ACC112 (cell line): ENCODE results near the gene BORCS8.
"Not testable (repeated sequence)": the region's sequence is repeated elsewhere in the genome, so short reads cannot be mapped to it uniquely, and the experiment has no call there.

ENCODE experiments used
- H2AFZ ChIP-seq: fragments of 200-600 bp; sonication (generic); one replicate; pipeline ENCODE4 v1.6.0; 2017; ENCODE audit warnings: antibody characterized with exemption, low read length; ENCODE audit not compliant: unreplicated experiment
- H3K27ac ChIP-seq: fragments of 200-600 bp; sonication (generic); 2 replicates; pipeline ENCODE4 v1.5.1; 2014; ENCODE audit warnings: low read depth, mild to moderate bottlenecking, antibody characterized with exemption, low read length, moderate library complexity
- H3K27me3 ChIP-seq: fragments of 200-600 bp; sonication (generic); 2 replicates; pipeline ENCODE4 v1.6.1; 2014; ENCODE audit warnings: mild to moderate bottlenecking, antibody characterized with exemption, low read length, moderate library complexity, mixed read lengths; ENCODE audit not compliant: insufficient read depth
- H3K36me3 ChIP-seq: fragments of 200-600 bp; sonication (generic); 2 replicates; pipeline ENCODE4 v1.6.1; 2016; ENCODE audit warnings: mild to moderate bottlenecking, antibody characterized with exemption, low read length, moderate library complexity, mixed read lengths; ENCODE audit not compliant: insufficient read depth
- H3K4me1 ChIP-seq: fragments of 200-600 bp; sonication (generic); one replicate; pipeline ENCODE4 v1.6.1; 2016; ENCODE audit warnings: low read length, mixed read lengths; ENCODE audit not compliant: insufficient read depth, unreplicated experiment, control insufficient read depth
- H3K4me3 ChIP-seq: fragments of 200-600 bp; sonication (generic); 2 replicates; pipeline ENCODE4 v1.5.1; 2014; ENCODE audit warnings: mild to moderate bottlenecking, low read depth, low read length
- H3K79me2 ChIP-seq: fragments of 200-600 bp; sonication (generic); one replicate; pipeline ENCODE4 v1.6.0; 2016; ENCODE audit warnings: low read length; ENCODE audit not compliant: control insufficient read depth, unreplicated experiment, insufficient read depth

Gene BORCS8

DNA sequence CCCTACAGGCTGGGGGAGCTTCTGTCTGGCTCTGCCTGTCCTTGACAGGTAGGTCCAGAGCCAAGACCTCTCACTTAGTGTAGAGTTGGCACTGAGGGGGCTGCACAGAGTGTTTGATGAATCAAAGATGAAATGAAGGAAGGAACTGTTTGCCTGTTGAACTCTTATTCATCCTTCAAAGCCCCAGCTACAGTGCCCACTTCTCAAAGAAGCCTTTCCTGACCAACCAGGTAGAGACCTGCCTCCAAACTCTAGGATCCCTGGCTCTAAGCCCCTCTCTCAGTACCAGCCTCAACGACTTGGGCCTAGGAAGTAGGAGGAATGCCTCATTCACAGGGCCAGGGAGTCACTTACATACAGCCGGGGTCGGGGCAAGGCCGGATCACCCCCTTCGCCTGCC lies 44.6 kb downstream of the BORCS8 start:
- Histone ChIP-seq H3K27ac (no peak overlapping the region), H3K36me3 (peaks cover 3% of the 10 kb centered on the region; the same call in 1 of the 2 replicates), H2AFZ (no peak overlapping the region), H3K79me2 (no peaks in the 10 kb centered on the region), H3K4me3 (no peak overlapping the region), H3K4me1 (no peaks in the 10 kb centered on the region), H3K27me3 (no peaks in the 10 kb centered on the region)

DNA sequence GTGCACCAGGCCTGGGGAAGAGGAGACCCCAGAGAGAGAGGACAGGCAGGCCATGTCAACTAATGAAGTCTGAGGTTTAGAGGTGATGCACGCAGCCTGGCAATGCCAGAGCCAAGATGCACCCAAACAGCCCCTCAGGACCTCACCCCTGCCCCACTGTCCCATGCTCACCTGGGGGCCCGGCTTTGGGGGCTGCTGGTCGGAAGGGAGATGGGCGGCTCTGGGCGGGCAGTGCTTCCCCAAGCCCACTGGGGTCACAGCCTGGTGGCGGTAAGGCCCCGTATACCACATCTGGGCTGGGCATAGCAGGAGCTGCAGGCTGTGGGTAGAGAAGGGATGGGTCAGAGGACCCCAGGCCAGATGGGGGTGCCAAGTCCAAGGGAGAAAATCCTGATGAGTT lies 45.1 kb downstream of the BORCS8 start:
- Histone ChIP-seq H3K36me3 (peaks cover 3% of the 10 kb centered on the region; the same call in 1 of the 2 replicates), H3K27ac (no peak overlapping the region), H3K27me3 (no peaks in the 10 kb centered on the region), H3K4me1 (no peaks in the 10 kb centered on the region), H3K4me3 (no peak overlapping the region), H2AFZ (no peak overlapping the region), H3K79me2 (no peaks in the 10 kb centered on the region)

DNA sequence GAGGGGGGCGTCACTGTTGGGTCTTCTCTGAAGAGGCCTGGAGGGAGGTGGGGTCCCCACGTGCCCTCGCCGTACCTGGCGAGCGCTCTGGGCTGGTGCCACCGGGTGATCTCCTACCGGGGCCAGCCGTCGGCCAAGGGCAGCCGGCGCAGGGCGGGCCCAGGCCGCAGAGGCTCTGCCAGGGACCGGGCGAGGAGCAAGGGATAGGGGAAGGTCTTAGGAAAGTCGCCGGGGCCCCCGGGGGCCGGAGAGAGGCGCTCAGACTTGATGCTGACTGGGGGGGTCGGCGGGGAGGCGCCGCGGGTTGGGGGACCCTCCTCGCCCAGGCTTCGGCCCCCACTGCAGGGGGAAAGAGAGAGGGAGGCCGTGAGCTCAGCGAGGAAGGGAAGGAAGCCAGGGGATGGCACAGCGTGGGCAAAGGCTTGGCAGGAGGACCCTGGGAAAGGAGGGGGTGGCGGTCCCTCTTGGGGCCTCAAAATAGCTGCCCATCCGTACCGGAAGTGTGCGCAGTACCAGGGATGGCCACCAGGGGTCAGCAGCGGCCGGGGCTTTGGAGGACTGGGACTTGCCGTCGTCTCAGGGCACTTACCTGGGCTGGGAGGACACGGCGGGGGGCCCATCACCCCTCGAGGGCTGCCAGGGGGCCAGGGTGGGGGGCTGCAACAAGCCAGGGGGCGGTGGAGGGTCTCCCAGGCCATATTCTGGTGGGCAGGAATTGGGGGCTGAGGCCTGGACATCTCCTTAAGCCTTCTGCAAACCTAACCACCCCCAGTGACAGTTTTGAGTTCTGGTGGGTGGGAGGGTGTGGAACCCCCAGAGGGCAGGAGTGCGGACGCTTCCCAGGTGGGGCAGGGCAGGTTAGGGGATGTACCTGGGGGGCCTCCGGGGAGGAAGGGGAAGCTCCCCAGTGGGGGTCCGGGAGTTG lies 46.0 kb downstream of the BORCS8 start:
- H3K4me3 ChIP-seq = no peak overlapping the region
- peak overlapping the region; percentile 81 for H2AFZ ChIP-seq

DNA sequence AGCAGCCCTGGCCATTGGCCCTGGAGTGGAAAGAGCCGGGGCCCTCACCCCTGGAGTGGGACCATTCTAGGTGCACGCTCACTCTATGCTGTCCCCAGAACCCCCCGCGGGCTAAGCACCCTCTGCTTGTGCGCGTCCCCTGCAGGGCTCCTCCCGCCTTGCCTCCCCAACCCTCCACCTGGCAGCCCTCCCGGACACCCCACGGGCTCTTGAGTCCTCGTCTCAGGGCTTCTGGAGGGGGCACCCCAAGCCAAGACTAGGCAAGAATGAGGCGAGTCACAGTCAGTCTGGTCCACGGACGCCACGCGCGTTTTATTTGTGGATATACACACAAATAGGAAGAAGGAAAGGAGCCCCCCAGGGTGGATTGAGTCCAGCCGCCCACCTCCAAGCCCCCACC lies 46.7 kb downstream of the BORCS8 start:
- Histone ChIP-seq H3K4me3 (no peak overlapping the region), H3K79me2 (no peaks in the 10 kb centered on the region), H2AFZ (no peak overlapping the region), H3K36me3 (peaks cover 3% of the 10 kb centered on the region; the same call in 1 of the 2 replicates), H3K27me3 (no peaks in the 10 kb centered on the region), H3K27ac (no peak overlapping the region), H3K4me1 (no peaks in the 10 kb centered on the region)

More for the DNA sequence above, 46.0 kb downstream of the BORCS8 start:
- Histone ChIP-seq H3K36me3 (peaks cover 3% of the 10 kb centered on the region; the same call in 1 of the 2 replicates), H3K79me2 (no peaks in the 10 kb centered on the region), H3K27me3 (no peaks in the 10 kb centered on the region), H3K4me1 (no peaks in the 10 kb centered on the region), H3K27ac (no peak overlapping the region)

DNA sequence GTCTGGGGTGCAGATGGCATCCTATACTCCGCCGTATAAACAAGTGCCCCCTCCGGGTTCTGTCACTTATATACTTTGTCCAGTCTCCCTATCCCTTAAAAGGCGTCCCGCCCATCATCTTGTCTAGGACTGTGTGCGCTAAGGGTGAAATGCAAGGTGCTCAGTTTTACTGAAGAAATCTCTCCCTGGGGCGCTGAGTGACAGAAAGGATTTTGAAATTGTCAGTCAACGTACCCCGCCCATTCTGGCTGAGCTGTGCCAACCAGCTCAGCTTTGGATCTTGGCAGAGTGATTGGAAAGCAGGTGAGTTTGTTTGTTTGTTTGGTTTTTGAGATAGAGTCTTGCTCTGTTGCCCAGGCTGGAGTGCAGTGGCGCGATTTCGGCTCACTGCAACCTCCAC lies 49.6 kb downstream of the BORCS8 start:
- Histone ChIP-seq H3K4me3 (no peak overlapping the region), H3K36me3 (peaks cover 2% of the 10 kb centered on the region; the same call in 1 of the 2 replicates)

DNA sequence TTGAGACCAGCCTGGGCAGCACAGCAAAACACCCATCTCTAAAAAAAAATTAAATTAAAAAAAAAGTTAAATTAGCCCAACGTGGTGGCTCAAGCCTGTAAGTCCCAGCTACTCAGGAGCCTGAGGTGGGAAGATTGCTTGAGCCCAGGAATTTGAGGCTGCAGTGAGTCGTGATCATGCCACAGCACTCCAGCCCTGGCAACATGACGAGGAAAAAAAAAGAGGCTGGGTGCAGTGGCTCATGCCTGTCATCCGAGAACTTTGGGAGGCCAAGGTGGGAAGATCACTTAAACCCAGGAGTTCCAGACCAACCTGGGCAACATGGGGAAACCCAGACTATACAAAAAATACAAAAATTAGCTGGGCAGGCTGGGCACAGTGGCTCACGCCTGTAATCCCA lies 51.5 kb downstream of the BORCS8 start:
- no peaks in the 10 kb centered on the region for H3K79me2 ChIP-seq
- H2AFZ ChIP-seq = no peak overlapping the region
- H3K4me3 ChIP-seq = no peak overlapping the region
- H3K36me3 ChIP-seq = no peaks in the 10 kb centered on the region
- no peak overlapping the region for H3K27ac ChIP-seq
- H3K27me3 ChIP-seq = no peaks in the 10 kb centered on the region
- H3K4me1 ChIP-seq = peaks cover 4% of the 10 kb centered on the region

More for the DNA sequence above, 49.6 kb downstream of the BORCS8 start:
- H2AFZ ChIP-seq = no peak overlapping the region
- H3K27me3 ChIP-seq = no peaks in the 10 kb centered on the region
- peaks cover 4% of the 10 kb centered on the region for H3K4me1 ChIP-seq
- H3K79me2 ChIP-seq = no peaks in the 10 kb centered on the region
- H3K27ac ChIP-seq = no peak overlapping the region

DNA sequence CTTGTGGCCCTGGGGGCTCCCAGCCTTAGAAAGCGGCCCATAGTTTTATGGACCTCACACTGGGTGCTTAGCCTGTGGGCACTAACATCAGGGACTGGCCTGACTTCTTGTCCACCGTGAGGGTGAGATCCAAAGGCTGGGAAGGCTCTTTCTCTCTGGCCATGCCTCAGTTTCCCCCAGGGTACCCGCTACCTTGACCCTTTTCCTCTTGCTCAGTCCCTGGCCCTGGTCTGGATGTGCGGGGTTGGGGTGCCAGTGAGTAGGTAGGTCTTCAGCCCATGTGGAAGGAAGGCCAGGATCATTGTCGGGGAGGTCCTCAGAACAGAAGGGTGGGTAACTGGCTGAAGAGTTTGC lies 52.1 kb downstream of the BORCS8 start:
- H2AFZ ChIP-seq = no peak overlapping the region
- H3K36me3 ChIP-seq = no peaks in the 10 kb centered on the region
- H3K79me2 ChIP-seq = no peaks in the 10 kb centered on the region
- H3K27me3 ChIP-seq = no peaks in the 10 kb centered on the region
- no peak overlapping the region for H3K27ac ChIP-seq
- H3K4me1 ChIP-seq = peaks cover 4% of the 10 kb centered on the region
- H3K4me3 ChIP-seq = no peak overlapping the region

DNA sequence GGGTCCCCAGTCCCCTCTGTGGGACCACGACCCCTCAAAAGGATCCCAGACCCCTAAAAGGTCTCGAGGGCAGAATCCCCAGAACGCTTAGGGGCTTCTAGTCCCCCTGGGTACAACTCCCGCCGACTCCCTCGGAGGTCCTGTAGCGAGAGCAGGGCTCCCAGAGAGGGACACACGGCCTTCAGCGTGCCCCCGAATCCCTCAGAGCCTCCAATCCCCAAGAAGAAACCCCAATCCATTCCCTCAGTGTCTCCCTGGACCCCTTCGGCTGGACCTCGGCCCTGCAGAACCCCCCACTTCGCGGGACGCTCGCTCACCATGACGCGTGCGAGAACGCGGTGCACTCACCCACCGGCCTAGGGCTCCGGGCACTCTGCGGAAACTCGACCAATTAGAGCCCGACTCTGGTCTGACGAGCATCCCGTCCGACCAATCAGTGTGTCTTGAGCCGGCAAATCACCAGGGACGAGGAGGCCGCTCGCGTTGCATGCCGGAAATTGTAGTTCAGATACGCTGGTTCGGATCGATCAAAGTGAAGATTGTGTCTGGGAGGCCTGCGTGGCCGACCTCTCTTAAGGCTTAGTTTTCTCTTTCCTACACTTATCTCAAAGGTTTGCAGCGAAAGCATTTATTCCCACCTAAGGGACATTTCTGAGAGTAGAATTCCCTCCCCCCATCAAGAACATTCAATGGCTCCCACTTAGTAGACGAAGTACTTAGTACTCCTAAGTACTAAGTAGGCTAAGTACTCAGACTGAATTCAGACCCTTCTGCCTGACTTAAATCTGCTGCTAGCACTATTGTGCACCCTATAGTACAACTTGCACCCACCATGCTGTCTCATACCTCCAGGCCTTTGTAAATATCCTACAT lies 53.6 kb downstream of the BORCS8 start, which contains the start of gene TMEM161A:
Gene TMEM161A (minus strand): TSS at position 370 of the 873 bp plus-strand sequence. CDS start 50 bp downstream, at position 320.
- Histone ChIP-seq H3K36me3 (no peaks in the 10 kb centered on the region), H3K27me3 (no peaks in the 10 kb centered on the region), H3K4me3 (peak within 1 kb of the TSS; percentile 98), H3K4me1 (peaks cover 4% of the 10 kb centered on the region), H3K79me2 (no peaks in the 10 kb centered on the region), H3K27ac (no peak within 1 kb of the TSS), H2AFZ (peak within 1 kb of the TSS; percentile 93)

DNA sequence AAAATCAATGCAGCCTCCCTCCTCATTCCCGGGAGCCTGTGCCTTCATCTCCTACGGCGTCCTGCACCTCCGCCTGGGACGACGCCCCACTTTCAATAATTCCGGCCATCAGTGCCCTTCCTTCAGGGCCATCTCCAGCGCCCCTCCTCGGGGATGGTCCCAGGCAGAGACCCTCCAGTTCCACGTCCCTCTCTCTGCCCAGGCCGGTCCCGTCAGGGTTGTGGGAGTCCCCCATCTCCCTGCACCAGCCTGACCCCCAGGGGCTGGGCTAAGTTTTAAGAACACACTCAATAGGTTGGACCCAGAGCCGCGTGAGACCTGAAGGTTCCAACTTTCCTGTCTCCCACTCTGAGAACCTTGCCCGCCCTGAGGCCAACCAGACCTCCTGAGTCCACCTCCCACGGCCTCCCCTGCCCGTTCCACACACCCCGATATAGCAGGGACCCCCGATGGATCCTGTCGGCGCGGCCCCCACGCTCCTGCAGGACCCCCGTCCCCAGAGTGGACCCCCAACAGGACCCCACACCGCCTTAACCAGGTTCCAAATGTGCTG lies 54.3 kb downstream of the BORCS8 start:
- Histone ChIP-seq H2AFZ (peak overlapping the region; percentile 93), H3K27me3 (no peaks in the 10 kb centered on the region), H3K36me3 (no peaks in the 10 kb centered on the region), H3K4me3 (peak overlapping the region; percentile 98), H3K4me1 (peaks cover 4% of the 10 kb centered on the region), H3K79me2 (no peaks in the 10 kb centered on the region), H3K27ac (no peak overlapping the region)

DNA sequence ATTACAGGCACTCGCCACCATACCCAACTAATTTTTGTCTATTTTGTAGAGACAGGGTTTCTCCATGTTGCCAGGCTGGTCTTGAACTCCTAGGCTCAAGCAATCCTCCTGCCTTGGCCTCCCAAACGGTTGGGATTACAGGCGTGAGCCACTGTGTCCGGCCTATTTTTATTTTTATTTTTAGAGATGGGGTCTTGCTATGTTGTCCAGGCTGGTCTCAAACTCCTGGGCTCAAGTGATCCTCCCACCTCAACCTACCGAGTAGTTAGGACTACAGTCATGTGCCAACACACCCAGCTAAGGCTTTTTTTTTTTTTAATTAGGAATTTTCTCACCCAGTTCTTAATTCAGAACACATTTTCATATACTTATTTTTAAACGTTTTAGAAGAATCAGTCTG lies 56.2 kb downstream of the BORCS8 start:
- not testable (repeated sequence) for H3K27me3 ChIP-seq, H3K27ac ChIP-seq, H3K4me1 ChIP-seq, H2AFZ ChIP-seq, H3K4me3 ChIP-seq, H3K79me2 ChIP-seq, H3K36me3 ChIP-seq
